Right lobe of liver (tissue), 4 donors: ENCODE data around the gene TBCE.

Source experiments
- CTCF ChIP-seq, 4 donors: fragments of 200-600 bp in 3 of 4; fragments of 450-650 bp in 1 of 4; IDR thresholded peaks; one replicate each; pipeline versions ENCODE4 v1.5.1 to v1.8.0; 2016 to 2022; ENCODE audit warnings: antibody characterized with exemption in 4 of 4, mild to moderate bottlenecking in 2 of 4
- POLR2A ChIP-seq: fragments of 450-650 bp; IDR thresholded peaks from one replicate; pipeline ENCODE4 v1.6.1; 2017; ENCODE audit warnings: antibody characterized with exemption, mild to moderate bottlenecking
- donor health status: DM: no; HTN: no; CAD: no.
- donor health status: DM: no; HTN: no; CAD: no.
- donor health status: DM: no; HTN: yes; CAD: no.

DNA sequence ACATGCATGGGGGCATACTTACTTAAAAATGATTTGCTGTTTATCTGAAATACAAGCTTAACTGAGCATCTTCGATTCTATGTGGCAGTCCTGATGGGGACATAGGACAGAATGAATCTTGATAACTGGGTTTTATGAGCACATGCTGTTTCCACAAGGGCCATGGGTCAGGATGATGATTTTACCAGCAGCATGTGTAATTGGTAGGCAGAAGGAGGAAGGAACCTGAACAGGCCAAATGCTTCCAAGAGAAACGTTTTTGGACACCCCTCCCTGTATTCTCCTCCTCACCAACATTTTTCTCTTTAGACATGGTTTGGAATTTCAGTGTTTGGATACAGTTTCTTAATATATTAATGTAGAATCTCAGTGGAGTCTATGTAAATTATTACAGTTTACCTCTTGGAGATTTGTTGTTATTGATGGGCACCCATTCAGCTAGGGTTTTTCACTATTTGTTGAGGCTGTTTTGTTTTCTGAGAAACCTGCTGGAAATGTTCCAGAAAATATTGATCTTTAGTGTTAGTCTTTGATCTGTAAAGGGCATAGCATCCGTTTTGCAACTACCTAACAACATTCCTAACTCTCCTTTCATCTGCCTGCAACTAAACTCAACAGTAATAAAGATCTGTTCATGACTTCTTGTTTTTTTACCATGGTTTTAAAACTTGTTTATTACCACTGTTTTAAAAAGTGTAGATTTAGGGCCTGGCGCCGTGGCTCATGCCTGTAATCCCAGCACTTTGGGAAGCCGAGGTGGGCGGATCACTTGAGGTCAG lies 42.0 kb downstream of the TBCE start:
- TF ChIP-seq CTCF (IDR thresholded peaks at IDR 0.05) (no peak), POLR2A (no peak)
